Loucy (cell line): ENCODE data around the gene LUM.

ENCODE experiments used
- H2AFZ ChIP-seq: fragments of 200-600 bp; sonication (generic); 2 replicates; pipeline ENCODE4 v1.6.0; 2016; ENCODE audit warnings: antibody characterized with exemption, mild to moderate bottlenecking, low read length, moderate library complexity
- H3F3A ChIP-seq: fragments of 200-600 bp; 2 replicates; pipeline ENCODE4 v1.6.0; 2016; ENCODE audit warnings: antibody characterized with exemption, low read depth, mild to moderate bottlenecking
- H3K27me3 ChIP-seq: fragments of 200-600 bp; sonication (generic); 2 replicates; pipeline ENCODE4 v1.6.1; 2014; ENCODE audit warnings: low read length, mild to moderate bottlenecking; ENCODE audit not compliant: insufficient read depth, poor library complexity, severe bottlenecking
- H3K36me3 ChIP-seq: fragments of 200-600 bp; sonication (generic); 2 replicates; pipeline ENCODE4 v1.6.1; 2016; ENCODE audit warnings: low read length; ENCODE audit not compliant: insufficient read depth
- H3K4me1 ChIP-seq: fragments of 200-600 bp; sonication (generic); 2 replicates; pipeline ENCODE4 v1.5.1; 2014; ENCODE audit warnings: low read length, mild to moderate bottlenecking; ENCODE audit not compliant: insufficient read depth, poor library complexity, severe bottlenecking
- H3K4me2 ChIP-seq: fragments of 200-600 bp; sonication (generic); 2 replicates; pipeline ENCODE4 v1.6.0; 2014; ENCODE audit warnings: antibody characterized with exemption, low read length, low read depth, mild to moderate bottlenecking; ENCODE audit not compliant: poor library complexity, severe bottlenecking
- H3K4me3 ChIP-seq: fragments of 200-600 bp; sonication (generic); 2 replicates; pipeline ENCODE4 v1.5.1; 2014; ENCODE audit warnings: low read length, mild to moderate bottlenecking, mixed read lengths; ENCODE audit not compliant: poor library complexity, severe bottlenecking
- H3K79me2 ChIP-seq: fragments of 200-600 bp; sonication (generic); 2 replicates; pipeline ENCODE4 v1.6.1; 2014; ENCODE audit warnings: low read length; ENCODE audit not compliant: insufficient read depth
- H3K9ac ChIP-seq: fragments of 200-600 bp; sonication (generic); 2 replicates; pipeline ENCODE4 v1.6.0; 2014; ENCODE audit warnings: mild to moderate bottlenecking, low read depth, low read length, moderate library complexity; ENCODE audit not compliant: poor library complexity, severe bottlenecking
- H3K9me2 ChIP-seq: fragments of 200-600 bp; sonication (generic); replicated peaks from 2 replicates; pipeline ENCODE4 v1.6.1; 2016; ENCODE audit warnings: low read depth, low read length, mixed read lengths
- H3K9me3 ChIP-seq: fragments of 200-600 bp; sonication (generic); 2 replicates; pipeline ENCODE4 v1.6.1; 2014; ENCODE audit warnings: mild to moderate bottlenecking, antibody characterized with exemption, low read length, low read depth; ENCODE audit not compliant: insufficient read depth
- H4K20me1 ChIP-seq: fragments of 200-600 bp; sonication (generic); 2 replicates; pipeline ENCODE4 v1.6.0; 2014; ENCODE audit warnings: antibody characterized with exemption, low read length, mild to moderate bottlenecking; ENCODE audit not compliant: insufficient read depth, poor library complexity, severe bottlenecking
- CTCF ChIP-seq: fragments of 200-600 bp; sonication (generic); conservative IDR thresholded peaks from 2 replicates; pipeline ENCODE4 v1.5.1; 2014; ENCODE audit warnings: mild to moderate bottlenecking, antibody characterized with exemption, low read length
- EZH2phosphoT487 ChIP-seq: fragments of 200-600 bp; IDR thresholded peaks from 2 replicates; pipeline ENCODE4 v1.6.1; 2018; ENCODE audit warnings: antibody characterized with exemption, mild to moderate bottlenecking, moderate library complexity, borderline replicate concordance

LUM gene

GRCh38 chr12:91094957-91095356 lies 16.3 kb downstream of the LUM start:
- Histone ChIP-seq H3K9ac (no peak overlapping the region), H3F3A (no peaks in the 10 kb centered on the region), H3K4me2 (no peak overlapping the region), H3K9me2 (no peaks in the 10 kb centered on the region), H3K9me3 (no peaks in the 10 kb centered on the region), H3K4me1 (no peaks in the 10 kb centered on the region), H3K4me3 (no peak overlapping the region), H3K36me3 (no peaks in the 10 kb centered on the region), H3K79me2 (no peaks in the 10 kb centered on the region), H3K27me3 (no peaks in the 10 kb centered on the region), H2AFZ (no peak overlapping the region), H4K20me1 (no peaks in the 10 kb centered on the region)
- TF ChIP-seq CTCF (no peak), EZH2phosphoT487 (no peak)

- Histone ChIP-seq H3F3A (no peaks in the 10 kb centered on the region), H3K79me2 (no peaks in the 10 kb centered on the region), H3K9me3 (peaks cover 4% of the 10 kb centered on the region; the same call in 1 of the 2 replicates), H3K9me2 (no peaks in the 10 kb centered on the region), H3K36me3 (no peaks in the 10 kb centered on the region), H3K4me2 (no peak overlapping the region), H2AFZ (no peak overlapping the region), H3K27me3 (no peaks in the 10 kb centered on the region), H3K4me3 (no peak overlapping the region), H4K20me1 (no peaks in the 10 kb centered on the region), H3K4me1 (no peaks in the 10 kb centered on the region), H3K9ac (no peak overlapping the region)
- TF ChIP-seq CTCF (no peak), EZH2phosphoT487 (no peak)
Measured at GRCh38 chr12:91094032-91094662, 17.1 kb downstream of the LUM start.

- Histone ChIP-seq H2AFZ (no peak overlapping the region), H3K79me2 (no peaks in the 10 kb centered on the region), H3K4me3 (no peak overlapping the region), H3K9me2 (no peaks in the 10 kb centered on the region), H4K20me1 (no peaks in the 10 kb centered on the region), H3F3A (no peaks in the 10 kb centered on the region), H3K9me3 (peaks cover 6% of the 10 kb centered on the region; the same call in 1 of the 2 replicates), H3K9ac (no peak overlapping the region), H3K27me3 (no peaks in the 10 kb centered on the region), H3K36me3 (no peaks in the 10 kb centered on the region), H3K4me1 (no peaks in the 10 kb centered on the region), H3K4me2 (no peak overlapping the region)
- no peak for TF ChIP-seq CTCF
- no peak for TF ChIP-seq EZH2phosphoT487
Measured at GRCh38 chr12:91093341-91093740, 18.0 kb downstream of the LUM start.
